Measurements from ENCODE around the gene AQP1.

DNA sequence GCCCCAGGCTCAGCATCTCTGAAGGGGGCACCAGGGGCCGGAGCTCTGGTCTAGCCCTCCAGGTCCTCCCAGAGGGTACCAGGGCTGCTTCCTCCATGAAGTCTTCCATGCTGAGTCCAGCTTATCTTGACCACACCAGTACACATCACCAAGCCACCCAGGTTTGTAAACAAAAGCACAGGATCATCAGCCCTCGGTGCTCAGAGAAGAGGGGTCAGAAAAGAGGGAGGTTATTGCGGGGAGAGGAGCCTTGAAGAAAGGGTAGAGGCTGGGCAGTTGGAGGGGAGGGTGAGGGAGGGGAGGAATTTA, 23.9 kb downstream of the AQP1 start:
- TF ChIP-seq, protein P1, sequence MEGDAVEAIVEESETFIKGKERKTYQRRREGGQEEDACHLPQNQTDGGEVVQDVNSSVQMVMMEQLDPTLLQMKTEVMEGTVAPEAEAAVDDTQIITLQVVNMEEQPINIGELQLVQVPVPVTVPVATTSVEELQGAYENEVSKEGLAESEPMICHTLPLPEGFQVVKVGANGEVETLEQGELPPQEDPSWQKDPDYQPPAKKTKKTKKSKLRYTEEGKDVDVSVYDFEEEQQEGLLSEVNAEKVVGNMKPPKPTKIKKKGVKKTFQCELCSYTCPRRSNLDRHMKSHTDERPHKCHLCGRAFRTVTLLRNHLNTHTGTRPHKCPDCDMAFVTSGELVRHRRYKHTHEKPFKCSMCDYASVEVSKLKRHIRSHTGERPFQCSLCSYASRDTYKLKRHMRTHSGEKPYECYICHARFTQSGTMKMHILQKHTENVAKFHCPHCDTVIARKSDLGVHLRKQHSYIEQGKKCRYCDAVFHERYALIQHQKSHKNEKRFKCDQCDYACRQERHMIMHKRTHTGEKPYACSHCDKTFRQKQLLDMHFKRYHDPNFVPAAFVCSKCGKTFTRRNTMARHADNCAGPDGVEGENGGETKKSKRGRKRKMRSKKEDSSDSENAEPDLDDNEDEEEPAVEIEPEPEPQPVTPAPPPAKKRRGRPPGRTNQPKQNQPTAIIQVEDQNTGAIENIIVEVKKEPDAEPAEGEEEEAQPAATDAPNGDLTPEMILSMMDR (IDR thresholded peaks at IDR 0.05), result no peak
- no peak for TF ChIP-seq POLR2A (IDR thresholded peaks at IDR 0.05)

Data from thyroid gland (tissue), 4 donors.